ENCODE results near the gene NFIX.

The NFIX gene

GRCh38 chr19:12990853-12991252 lies 4.4 kb upstream of the NFIX start:
- no peak for DNase-seq

- DNase-seq, result no peak
Observed at GRCh38 chr19:12991296-12991695, 4.0 kb upstream of the NFIX start.

GRCh38 chr19:12992729-12993128 lies 2.5 kb upstream of the NFIX start:
- no peak for DNase-seq

GRCh38 chr19:12993562-12993961 lies 1.7 kb upstream of the NFIX start:
- no peak for DNase-seq

GRCh38 chr19:12995596-12996405 lies 526 bp downstream of the NFIX start:
- no peak for DNase-seq

GRCh38 chr19:12996406-12997094 lies 1.3 kb downstream of the NFIX start:
- DNase-seq, result no peak

- DNase-seq, result no peak
Observed at GRCh38 chr19:12997179-12997966, 2.1 kb downstream of the NFIX start.

- DNase-seq, result no peak
Observed at GRCh38 chr19:12997967-12998940, 3.0 kb downstream of the NFIX start.

- DNase-seq, result no peak
Observed at GRCh38 chr19:13001166-13001501, 5.9 kb downstream of the NFIX start.

- DNase-seq, result no peak
Observed at GRCh38 chr19:13001502-13002165, 6.4 kb downstream of the NFIX start.

GRCh38 chr19:13002166-13002898 lies 7.1 kb downstream of the NFIX start:
- DNase-seq, result no peak

- DNase-seq, result no peak
Observed at GRCh38 chr19:13003081-13003480, 7.8 kb downstream of the NFIX start.

GRCh38 chr19:13004273-13004672 lies 9.0 kb downstream of the NFIX start:
- no peak for DNase-seq

- no peak for DNase-seq
Observed at GRCh38 chr19:13005253-13005652, 10.0 kb downstream of the NFIX start.

- no peak for DNase-seq
Observed at GRCh38 chr19:13005861-13006370, 10.6 kb downstream of the NFIX start.

- no peak for DNase-seq
Observed at GRCh38 chr19:13006431-13007281, 11.4 kb downstream of the NFIX start.

GRCh38 chr19:13007292-13008045 lies 12.2 kb downstream of the NFIX start:
- no peak for DNase-seq

GRCh38 chr19:13008926-13009787 lies 13.9 kb downstream of the NFIX start:
- DNase-seq, result no peak

Measured in NCI-H226 (cell line).